Measurements from ENCODE around the gene RABGAP1L. TPM values are rescaled to one million over a fixed set of nuclear protein-coding genes. Genes with fewer than 3 reads are reported as not detected.

RABGAP1L gene
- total and polyA plus RNA-seq, 2 of the 8 experiments (the other 6 are each of a cell fraction or from before 2014, with no cell fraction given) = 33.3 to 156 TPM

GRCh38 chr1:175015243-175015642 is 855.9 kb downstream of the RABGAP1L start:
- H3K4me3 ChIP-seq (ENCODE audit: extremely low read depth in 1 of 4, insufficient read depth in 2 of 4, low read depth in 3 of 4, low read length in 4 of 4) = no peak overlapping the region
- no peak overlapping the region for H2AFZ ChIP-seq (ENCODE audit: low read length)
- CTCF ChIA-PET (ENCODE audit: partially characterized antibody) = interaction anchor here (1.1 to 1.7 kb wide), 3 partner anchors 8 to 14 kb away, joined by 3 to 5 read pairs (median 3); partner anchors contain the start of gene MRPS14
- H4K91ac ChIP-seq (replicated peaks; ENCODE audit: insufficient read length, low read length) = no peak overlapping the region
- H3K23me2 ChIP-seq (ENCODE audit: low read depth, low read length) = no peaks in the 10 kb centered on the region; the same call in 1 of the 2 replicates
- H3K27me3 ChIP-seq (replicated peaks in 1 of 4; ENCODE audit: control insufficient read depth in 3 of 4, extremely low read depth in 1 of 4, insufficient read depth in 3 of 4, low read length in 3 of 4) = no peaks in the 10 kb centered on the region
- H4K20me1 ChIP-seq (replicated peaks in 1 of 2; ENCODE audit: control insufficient read depth in 1 of 2, insufficient read depth in 2 of 2, low read length in 2 of 2) = peaks cover 0 to 5% of the 10 kb centered on the region in 2 experiments
- H3K4ac ChIP-seq (replicated peaks; ENCODE audit: insufficient read length, low read depth, low read length) = no peak overlapping the region
- H3K9me3 ChIP-seq (ENCODE audit: insufficient read depth in 2 of 2, low read depth in 1 of 2, low read length in 1 of 2) = no peaks in the 10 kb centered on the region
- H2BK20ac ChIP-seq (ENCODE audit: low read length) = no peak overlapping the region
- H3K14ac ChIP-seq (ENCODE audit: insufficient read length) = no peak overlapping the region
- no peak overlapping the region for H2BK12ac ChIP-seq (ENCODE audit: low read depth, low read length)
- no peak overlapping the region for H3K18ac ChIP-seq (ENCODE audit: extremely low read depth, low read length)
- H4K5ac ChIP-seq (ENCODE audit: insufficient read length, low read depth, low read length) = no peak overlapping the region
- no peak overlapping the region for H2BK5ac ChIP-seq (ENCODE audit: low read depth, low read length)
- no peak overlapping the region for H3K4me2 ChIP-seq (ENCODE audit: insufficient read depth in 1 of 2, low read depth in 2 of 2, low read length in 2 of 2)
- no peak overlapping the region for H3K9ac ChIP-seq (replicated peaks in 1 of 4; ENCODE audit: extremely low read depth in 1 of 4, low read depth in 3 of 4, low read length in 3 of 4)
- no peak overlapping the region for H2AK5ac ChIP-seq (ENCODE audit: low read depth, low read length)
- peaks cover 1 to 63% (median 31%) of the 10 kb centered on the region in 4 experiments for H3K36me3 ChIP-seq (ENCODE audit: control insufficient read depth in 2 of 4, insufficient read depth in 4 of 4, low read length in 3 of 4)
- H2BK120ac ChIP-seq (replicated peaks; ENCODE audit: low read depth, low read length) = no peak overlapping the region
- H3K79me2 ChIP-seq (ENCODE audit: control insufficient read depth in 1 of 2, insufficient read depth in 2 of 2, low read length in 2 of 2) = 0 out of 4 replicates have a peak, but pooled peaks cover 0 to 3% of the 10 kb centered on the region in 2 experiments
- no peak overlapping the region for H3K56ac ChIP-seq (replicated peaks; ENCODE audit: insufficient read length, low read depth, low read length)
- H3K27ac ChIP-seq (ENCODE audit: low read depth, low read length) = no peak overlapping the region
- WGBS, 2 experiments (ENCODE audit: extremely low coverage in 1 of 2, insufficient coverage in 1 of 2, insufficient read length in 1 of 2, insufficient replicate concordance in 2 of 2, low coverage in 1 of 2, low lambda C conversion rate in 2 of 2, missing lambda C conversion rate in 1 of 2) = 81% methylated on average over 4 of the region's 4 CpGs; no CpG with 5 or more reads in 1 of the 2 experiments
- no peaks in the 10 kb centered on the region for H3K4me1 ChIP-seq (replicated peaks in 1 of 4; ENCODE audit: control insufficient read depth in 3 of 4, insufficient read depth in 4 of 4, low read length in 3 of 4)
- H4K8ac ChIP-seq (ENCODE audit: extremely low read depth, insufficient read depth, low read length) = no peak overlapping the region
- no peaks in the 10 kb centered on the region; the same call in 1 of the 2 replicates for H3K79me1 ChIP-seq (ENCODE audit: low read depth, low read length)
- no peak for DNase-seq (ENCODE audit: low read depth in 1 of 2, low spot score in 2 of 2)
- POLR2A ChIA-PET (ENCODE audit: partially characterized antibody) = interaction anchor here (0.8 to 7.5 kb wide), 4 partner anchors 8 to 16 kb away, joined by 3 to 49 read pairs (median 6); partner anchors contain the start of genes CACYBP and MRPS14
- no peak overlapping the region for H2BK15ac ChIP-seq (ENCODE audit: low read length)
- H3K23ac ChIP-seq (ENCODE audit: insufficient read length) = no peak overlapping the region
- no peak for FAIRE-seq
- no peak for TF ChIP-seq KDM4A (IDR thresholded peaks at IDR 0.05; ENCODE audit: low read depth, low read length, severe bottlenecking)

Data from H1 (cell line).